Measurements from ENCODE around the gene FRMD8.

Gene FRMD8

GRCh38 chr11:65420979-65421793, 34.7 kb downstream of the FRMD8 start:
- DNase-seq (ENCODE audit: low read depth, low spot score), result peak; percentile 97

GRCh38 chr11:65421794-65422632, 35.6 kb downstream of the FRMD8 start:
- TF ChIP-seq CTCF (IDR thresholded peaks at IDR 0.05; ENCODE audit: low read depth, low read length), result no peak
- in situ Hi-C loops (cut with HindIII; ENCODE audit: low sequenced_read_pairs), result loop anchor here (5.0 kb wide), 1 partner anchor 75 kb away; the partner anchor contains the start of gene MALAT1
- peak overlapping the region; percentile 95 for H3K4me3 ChIP-seq (ENCODE audit: low read depth, low read length)
- peak; percentile 98 for DNase-seq (ENCODE audit: low read depth, low spot score)

More at GRCh38 chr11:65420979-65421793, 34.7 kb downstream of the FRMD8 start:
- in situ Hi-C loops (cut with HindIII; ENCODE audit: low sequenced_read_pairs), result loop anchor here (5.0 kb wide), 1 partner anchor 76 kb away; the partner anchor contains the start of gene MALAT1
- H3K4me3 ChIP-seq (ENCODE audit: low read depth, low read length), result peak overlapping the region; percentile 45
- no peak for TF ChIP-seq CTCF (IDR thresholded peaks at IDR 0.05; ENCODE audit: low read depth, low read length)

- H3K4me3 ChIP-seq (ENCODE audit: low read depth, low read length), result peak within 1 kb of the TSS; percentile 95
- in situ Hi-C loops (cut with HindIII; ENCODE audit: low sequenced_read_pairs), result loop anchor here (5.0 kb wide), 1 partner anchor 74 kb away; the partner anchor contains the start of gene MALAT1
- no peak for TF ChIP-seq CTCF (IDR thresholded peaks at IDR 0.05; ENCODE audit: low read depth, low read length)
- DNase-seq (ENCODE audit: low read depth, low spot score), result peak; percentile 95
These were observed 36.4 kb downstream of the FRMD8 start, which contains the start of gene NEAT1 for GRCh38 chr11:65422633-65423515. Gene NEAT1 (plus strand): TSS chr11:65422798.

GRCh38 chr11:65423516-65424204, 37.2 kb downstream of the FRMD8 start:
- in situ Hi-C loops (cut with HindIII; ENCODE audit: low sequenced_read_pairs), result loop anchor here (5.0 kb wide), 1 partner anchor 74 kb away; the partner anchor contains the start of gene MALAT1
- H3K4me3 ChIP-seq (ENCODE audit: low read depth, low read length), result peak overlapping the region; percentile 95
- TF ChIP-seq CTCF (IDR thresholded peaks at IDR 0.05; ENCODE audit: low read depth, low read length), result no peak
- peak; percentile 37 for DNase-seq (ENCODE audit: low read depth, low spot score)

- in situ Hi-C loops (cut with HindIII; ENCODE audit: low sequenced_read_pairs), result loop anchor here (5.0 kb wide), 1 partner anchor 73 kb away; the partner anchor contains the start of gene MALAT1
- TF ChIP-seq CTCF (IDR thresholded peaks at IDR 0.05; ENCODE audit: low read depth, low read length), result no peak
- DNase-seq (ENCODE audit: low read depth, low spot score), result peak; percentile 51
- peak overlapping the region; percentile 95 for H3K4me3 ChIP-seq (ENCODE audit: low read depth, low read length)
These were observed 38.0 kb downstream of the FRMD8 start for GRCh38 chr11:65424205-65425104.

Data from astrocyte of the spinal cord (primary cell).